Nephron (organoid): ENCODE measurements around the gene SET.
"Not testable (repeated sequence)": the region's sequence is repeated elsewhere in the genome, so short reads cannot be mapped to it uniquely, and the experiment has no call there.

Source experiments
- H3K27ac Mint-ChIP-seq, 3 experiments: 2 replicates each; pipeline ENCODE4 v1.8.0; 2020; ENCODE audit warnings: mixed read lengths in 3 of 3, mild to moderate bottlenecking in 2 of 3, moderate library complexity in 1 of 3
- H3K27me3 Mint-ChIP-seq: 2 replicates; pipeline ENCODE4 v1.8.0; 2021; ENCODE audit warnings: low read depth, mild to moderate bottlenecking, moderate library complexity, mixed read lengths
- H3K36me3 Mint-ChIP-seq: 2 replicates; pipeline ENCODE4 v1.8.0; 2020; ENCODE audit warnings: low read depth, mixed read lengths
- H3K4me1 Mint-ChIP-seq: 2 replicates; pipeline ENCODE4 v1.8.0; 2020; ENCODE audit warnings: mixed read lengths
- H3K4me3 Mint-ChIP-seq, 3 experiments: 2 replicates each; pipeline ENCODE4 v1.8.0; 2020; ENCODE audit warnings: mild to moderate bottlenecking in 3 of 3, mixed read lengths in 3 of 3, moderate library complexity in 2 of 3
- H3K9me3 Mint-ChIP-seq: 2 replicates; pipeline ENCODE4 v1.8.0; 2020; ENCODE audit warnings: mixed read lengths
- CTCF ChIP-seq, 3 experiments: fragments of 200-600 bp; sonication (generic); IDR thresholded peaks; one replicate each; pipeline ENCODE4 v1.5.0; 2021; ENCODE audit warnings: antibody characterized with exemption in 3 of 3; ENCODE audit not compliant: unreplicated experiment in 3 of 3

The SET gene

DNA sequence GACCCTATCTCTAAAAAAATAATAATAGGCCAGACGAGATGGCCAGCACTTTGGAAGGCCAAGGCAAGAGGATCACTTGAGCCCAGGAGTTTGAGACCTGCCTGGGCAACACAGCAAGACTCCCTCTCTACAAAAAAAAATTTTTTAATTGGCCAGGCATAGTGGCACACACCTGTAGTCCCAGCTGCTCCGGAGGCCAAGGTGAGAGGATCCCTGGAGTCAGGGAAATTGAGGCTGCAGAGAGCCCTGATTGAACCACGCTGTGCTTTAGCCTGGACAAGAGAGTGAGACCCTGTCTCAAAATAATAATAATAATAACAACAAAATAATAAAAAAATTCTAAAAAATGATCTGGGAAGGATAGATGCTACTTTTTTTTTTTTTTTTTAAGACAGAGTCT, 31.2 kb upstream of the SET start:
- H3K9me3 Mint-ChIP-seq, result no peaks in the 10 kb centered on the region
- H3K4me1 Mint-ChIP-seq, result peaks cover 6% of the 10 kb centered on the region
- peak overlapping the region; percentile 100 for H3K27ac Mint-ChIP-seq
- TF ChIP-seq CTCF (IDR thresholded peaks at IDR 0.05; ENCODE audit: unreplicated experiment in 3 of 3), result no peak
- H3K27me3 Mint-ChIP-seq, result no peaks in the 10 kb centered on the region
- H3K36me3 Mint-ChIP-seq, result no peaks in the 10 kb centered on the region
- H3K4me3 Mint-ChIP-seq, result peak overlapping the region in 2 of 3 experiments; percentile 89 to 95

DNA sequence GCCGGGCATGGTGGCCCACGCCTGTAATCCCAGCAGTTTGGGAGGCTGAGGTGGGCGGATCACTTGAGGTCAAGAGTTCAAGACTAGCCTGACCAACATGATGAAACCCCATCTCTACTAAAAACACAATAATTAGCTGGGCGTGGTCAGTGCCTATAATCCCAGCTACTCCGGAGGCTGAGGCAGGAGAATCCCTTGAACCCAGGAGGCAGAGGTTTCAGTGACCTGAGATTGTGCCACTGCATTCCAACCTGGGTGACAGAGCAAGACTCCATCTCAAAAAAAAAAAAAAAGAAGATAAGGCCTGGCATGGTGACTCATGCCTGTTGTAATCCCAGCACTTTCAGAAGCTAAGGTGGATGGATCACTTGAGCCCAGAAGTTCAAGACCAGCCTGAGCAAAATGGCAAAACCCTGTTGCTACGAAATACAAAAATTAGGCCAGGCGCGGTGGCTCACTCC, 22.5 kb upstream of the SET start:
- H3K27ac Mint-ChIP-seq, H3K4me3 Mint-ChIP-seq, H3K4me1 Mint-ChIP-seq, H3K27me3 Mint-ChIP-seq, H3K9me3 Mint-ChIP-seq, H3K36me3 Mint-ChIP-seq: not testable (repeated sequence)

DNA sequence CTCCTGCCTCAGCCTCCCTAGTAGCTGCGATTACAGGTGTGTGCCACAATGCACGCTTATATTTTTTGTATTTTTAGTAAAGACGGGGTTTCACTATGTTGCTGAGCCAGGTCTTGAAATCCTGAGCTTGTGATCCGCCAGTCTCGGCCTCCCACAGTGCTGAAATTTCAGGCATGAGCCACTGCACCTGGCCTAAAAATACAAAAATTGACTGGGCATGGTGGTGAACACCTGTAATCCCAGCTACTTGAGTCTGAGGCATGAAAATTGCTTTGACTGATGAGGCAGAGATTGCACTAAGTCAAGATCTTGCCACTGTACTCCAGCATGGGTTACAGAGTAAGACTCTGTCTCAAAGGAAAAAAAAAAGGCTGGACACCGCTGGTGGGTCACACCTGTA, 19.2 kb upstream of the SET start:
- Mint-ChIP-seq H3K4me3 (no peak overlapping the region), H3K4me1 (no peaks in the 10 kb centered on the region), H3K9me3 (no peaks in the 10 kb centered on the region), H3K36me3 (no peaks in the 10 kb centered on the region), H3K27ac (no peak overlapping the region), H3K27me3 (no peaks in the 10 kb centered on the region)
- no peak for TF ChIP-seq CTCF (IDR thresholded peaks at IDR 0.05; ENCODE audit: unreplicated experiment in 3 of 3)

DNA sequence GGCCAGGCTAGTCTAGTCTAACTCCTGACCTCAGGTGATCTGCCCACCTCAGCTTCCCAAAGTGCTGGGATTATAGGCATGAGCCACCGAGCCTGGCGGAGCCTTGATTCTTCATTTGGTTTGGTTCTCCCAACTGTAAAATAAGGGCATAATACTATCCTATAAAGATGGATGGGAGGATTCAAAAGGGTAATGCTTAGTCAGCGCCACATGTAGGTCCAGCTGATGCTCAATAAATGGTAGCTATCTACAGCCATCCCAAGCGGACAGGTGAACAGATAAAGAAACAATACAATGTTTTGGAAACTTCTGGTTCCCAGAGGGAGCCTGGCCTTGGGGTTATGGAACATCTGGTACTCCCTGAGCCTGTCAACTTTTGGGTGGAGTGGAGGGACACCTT, 13.6 kb upstream of the SET start:
- Mint-ChIP-seq H3K36me3 (no peaks in the 10 kb centered on the region), H3K4me1 (no peaks in the 10 kb centered on the region), H3K27me3 (no peaks in the 10 kb centered on the region), H3K9me3 (no peaks in the 10 kb centered on the region), H3K4me3 (no peak overlapping the region), H3K27ac (no peak overlapping the region)
- TF ChIP-seq CTCF (IDR thresholded peaks at IDR 0.05; ENCODE audit: unreplicated experiment in 3 of 3), result no peak

GRCh38 chr9:128677794-128678193, 11.2 kb upstream of the SET start:
- no peak overlapping the region for H3K4me3 Mint-ChIP-seq
- H3K27ac Mint-ChIP-seq, result no peak overlapping the region
- H3K36me3 Mint-ChIP-seq, result no peaks in the 10 kb centered on the region
- no peaks in the 10 kb centered on the region for H3K4me1 Mint-ChIP-seq
- no peak for TF ChIP-seq CTCF (IDR thresholded peaks at IDR 0.05; ENCODE audit: unreplicated experiment in 3 of 3)
- no peaks in the 10 kb centered on the region for H3K27me3 Mint-ChIP-seq
- H3K9me3 Mint-ChIP-seq, result no peaks in the 10 kb centered on the region

- H3K4me1 Mint-ChIP-seq, result peaks cover 39% of the 10 kb centered on the region
- H3K4me3 Mint-ChIP-seq, result peak overlapping the region; percentile 92 to 98 (median 96)
- no peaks in the 10 kb centered on the region for H3K36me3 Mint-ChIP-seq
- H3K9me3 Mint-ChIP-seq, result no peaks in the 10 kb centered on the region
- no peaks in the 10 kb centered on the region for H3K27me3 Mint-ChIP-seq
- peak overlapping the region; percentile 97 to 98 (median 98) for H3K27ac Mint-ChIP-seq
- no peak for TF ChIP-seq CTCF (IDR thresholded peaks at IDR 0.05; ENCODE audit: unreplicated experiment in 3 of 3)
Measured at GRCh38 chr9:128683340-128684064, 5.5 kb upstream of the SET start.
